ENCODE data around the gene CALCOCO1.
"Not testable (repeated sequence)": the region's sequence is repeated elsewhere in the genome, so short reads cannot be mapped to it uniquely, and the experiment has no call there.

The CALCOCO1 gene

DNA sequence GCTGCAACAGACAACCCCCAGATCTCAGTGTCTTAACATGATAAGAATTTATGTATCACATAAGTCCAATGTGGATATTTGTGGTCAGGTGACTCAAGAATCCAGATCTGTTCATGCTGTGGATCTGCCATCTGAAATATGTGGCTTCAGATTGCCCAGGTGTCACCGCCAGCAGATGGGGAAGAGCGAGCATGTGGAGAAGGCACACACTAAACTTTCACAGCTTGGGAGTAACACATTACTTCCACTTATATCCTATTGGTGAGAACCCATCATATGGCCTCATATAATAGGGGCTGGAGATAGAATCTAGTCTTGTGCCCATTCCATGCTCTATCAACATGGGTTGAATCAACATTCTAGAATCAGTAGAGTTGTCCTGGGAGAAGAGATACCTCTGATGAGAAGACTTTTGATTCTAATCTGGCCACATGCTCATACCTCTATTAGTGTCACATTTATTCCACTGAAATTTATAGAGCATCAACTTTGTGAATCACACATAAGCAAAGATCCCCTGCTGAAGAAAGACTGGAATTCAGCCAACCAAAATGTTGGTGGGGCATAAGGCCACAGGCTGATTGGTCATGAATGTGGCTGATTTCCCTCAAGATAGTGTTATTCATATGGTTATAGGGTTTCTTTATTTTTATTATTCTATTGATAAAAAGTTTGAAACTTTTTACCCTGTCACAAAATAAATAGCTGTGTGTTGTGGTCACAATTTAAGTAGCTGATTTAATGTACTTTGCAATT lies 6.0 kb upstream of the CALCOCO1 start:
- DNase-seq = no peak

DNA sequence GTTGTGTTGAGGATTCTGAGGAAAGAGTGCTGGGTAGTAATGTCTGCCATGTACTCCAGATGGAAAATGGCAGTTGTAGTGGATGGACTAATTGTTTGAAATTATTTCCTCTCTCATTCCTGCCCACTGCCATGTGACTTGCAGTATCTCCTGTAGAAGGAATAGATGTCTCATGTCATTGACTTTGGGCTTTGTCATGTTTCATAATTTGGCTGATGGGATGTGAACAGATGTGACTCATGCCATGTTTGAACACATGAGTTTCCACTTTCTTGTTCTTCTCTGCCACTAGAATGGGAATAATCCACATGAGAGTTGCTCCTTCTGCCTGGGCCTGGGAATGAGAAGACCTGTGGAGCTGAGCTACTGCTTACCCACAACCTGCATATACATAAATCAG lies 2.4 kb upstream of the CALCOCO1 start:
- peak in 2 of 4 experiments; percentile 36 to 53 for DNase-seq

DNA sequence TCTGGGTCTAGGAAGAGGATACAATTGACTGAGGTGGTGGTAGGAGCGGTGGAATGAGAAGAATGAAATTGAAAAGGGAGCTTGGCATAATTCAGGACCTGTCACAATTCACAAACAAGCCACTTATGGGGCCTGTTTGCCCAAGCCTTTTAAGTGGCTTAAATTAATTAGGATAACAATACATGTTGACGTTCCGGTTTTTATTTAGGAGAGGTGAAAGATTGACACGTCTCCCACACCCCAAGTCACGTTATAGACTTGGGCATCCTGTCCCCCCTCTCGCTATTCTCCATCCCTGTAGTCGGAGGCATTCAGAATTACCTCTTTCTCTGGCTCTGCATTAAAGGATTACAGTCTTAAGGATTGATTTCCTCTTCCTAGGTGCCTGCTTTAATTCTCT lies 954 bp upstream of the CALCOCO1 start:
- no peak for DNase-seq

DNA sequence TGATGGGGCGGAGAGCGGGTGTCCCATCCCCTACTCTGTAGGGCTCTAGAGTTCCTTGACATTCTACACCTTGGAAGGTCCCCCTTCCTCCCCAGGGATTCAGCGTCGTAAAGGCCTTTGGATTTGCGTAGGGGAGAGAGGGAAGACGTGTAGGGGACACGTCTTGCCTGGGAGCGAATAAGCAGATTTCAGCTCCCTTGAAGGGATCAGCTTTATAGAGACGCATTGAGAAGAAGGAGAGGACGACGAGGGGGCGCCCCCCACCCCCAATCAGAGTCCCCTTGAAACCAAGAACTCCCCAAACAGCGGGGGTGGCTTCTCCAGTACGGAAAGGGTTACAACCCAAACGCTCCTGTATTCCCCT lies 324 bp downstream of the CALCOCO1 start:
- no peak for DNase-seq

DNA sequence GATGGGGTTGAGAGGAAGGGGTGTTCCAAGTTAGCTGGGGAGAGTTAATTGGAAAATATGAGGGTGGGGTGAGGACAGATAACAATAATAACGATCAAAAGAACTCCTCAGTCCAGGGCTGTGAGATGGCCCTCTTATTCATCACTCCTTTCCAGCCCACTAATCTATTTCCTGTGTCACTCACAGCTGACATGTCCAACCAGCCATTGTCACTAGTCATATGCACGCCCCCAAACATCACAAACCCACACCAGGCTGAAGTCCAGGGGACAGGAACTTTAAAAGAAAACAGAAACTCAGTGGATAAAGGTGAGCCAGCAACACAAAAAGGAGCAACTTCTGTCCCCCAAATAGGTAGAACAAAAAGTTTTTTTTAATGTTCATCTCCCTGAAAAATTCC lies 911 bp downstream of the CALCOCO1 start:
- peak; percentile 33 to 63 (median 60) for DNase-seq

DNA sequence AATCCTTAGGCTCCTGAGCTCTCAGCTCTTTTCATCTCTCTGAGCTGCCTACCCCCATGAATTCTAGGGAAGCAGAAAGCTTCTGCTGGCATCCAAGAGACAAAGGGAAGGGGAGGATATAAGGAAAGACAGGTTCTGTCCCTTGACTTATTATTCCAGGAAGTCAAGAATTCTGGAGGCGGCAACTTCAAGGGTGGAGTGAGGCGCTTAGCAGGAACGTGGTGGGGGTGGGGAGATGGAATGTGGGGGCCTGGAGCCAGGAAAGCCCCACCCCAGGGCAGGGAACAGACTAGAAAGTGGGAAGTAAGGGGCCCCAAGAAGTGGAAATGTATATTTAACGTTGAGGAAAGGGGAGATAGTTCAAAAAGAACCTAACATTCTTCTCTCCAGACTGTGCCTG lies 1.4 kb downstream of the CALCOCO1 start:
- DNase-seq = peak in 1 of 4 experiments; percentile 24

DNA sequence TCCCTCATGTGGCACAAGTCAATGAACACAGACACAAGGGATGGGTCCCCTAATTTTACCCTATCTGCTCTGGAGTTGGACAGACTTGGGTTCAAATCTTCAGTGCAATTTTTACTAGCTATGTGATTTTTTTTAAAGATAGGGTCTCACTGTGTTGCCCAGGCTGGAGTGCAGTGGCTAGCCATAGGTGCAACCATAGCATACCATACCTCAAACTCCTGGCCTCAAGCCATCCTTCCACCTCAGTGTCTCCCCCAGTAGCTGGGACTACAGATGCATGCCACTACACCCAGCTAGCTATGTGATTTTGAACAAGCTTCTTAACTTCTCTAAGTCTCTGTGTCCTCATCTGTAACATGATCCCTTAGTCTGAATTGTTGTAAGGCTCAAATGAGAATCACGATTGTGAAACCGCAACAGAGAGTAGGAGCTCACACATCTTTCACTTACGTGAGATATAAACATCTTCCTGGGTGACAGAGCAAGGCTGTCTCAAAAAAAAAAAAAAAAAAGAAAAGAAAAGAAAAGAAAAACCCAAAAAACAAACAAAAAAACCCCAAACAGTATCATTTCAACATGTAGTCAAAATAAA lies 4.7 kb downstream of the CALCOCO1 start:
- no peak for DNase-seq

DNA sequence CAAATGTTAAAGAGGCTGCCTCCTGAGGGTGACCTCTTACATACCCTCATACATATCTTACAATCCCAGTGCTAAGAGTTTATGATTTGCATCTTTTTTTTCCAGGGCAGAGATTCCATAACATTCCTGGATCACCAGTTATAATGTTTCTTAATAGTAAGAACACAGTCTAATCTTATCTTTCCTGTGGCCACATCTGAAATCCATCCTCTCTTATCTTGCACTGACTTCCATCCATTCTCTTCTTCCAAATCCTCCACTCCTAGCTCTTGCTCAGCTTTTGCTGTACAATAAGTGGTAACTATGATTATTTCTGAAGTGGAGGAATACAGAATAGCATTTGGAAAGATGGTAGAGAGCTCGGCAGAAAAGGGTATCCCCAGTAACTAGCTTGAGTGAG lies 6.3 kb downstream of the CALCOCO1 start:
- no peak for DNase-seq

DNA sequence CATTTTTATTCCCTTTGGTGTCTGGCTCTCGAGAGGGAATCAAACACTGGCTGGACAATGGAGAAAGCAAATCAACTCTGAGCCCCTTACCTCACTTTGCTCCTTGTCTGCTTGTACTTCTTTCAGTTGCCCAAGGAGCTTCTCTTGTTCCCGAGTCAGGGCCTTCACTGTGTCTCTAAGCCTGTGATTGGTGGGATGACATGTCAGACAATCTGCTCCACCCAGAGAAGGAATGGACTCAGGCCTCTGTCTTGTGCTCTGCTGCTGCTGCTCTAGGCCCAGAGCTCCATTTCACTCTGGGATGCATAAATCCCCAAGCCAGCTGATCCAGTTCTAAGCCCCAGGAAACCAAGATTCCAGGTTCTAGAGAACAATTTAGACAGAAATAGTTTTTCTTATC lies 7.6 kb downstream of the CALCOCO1 start:
- DNase-seq = no peak

DNA sequence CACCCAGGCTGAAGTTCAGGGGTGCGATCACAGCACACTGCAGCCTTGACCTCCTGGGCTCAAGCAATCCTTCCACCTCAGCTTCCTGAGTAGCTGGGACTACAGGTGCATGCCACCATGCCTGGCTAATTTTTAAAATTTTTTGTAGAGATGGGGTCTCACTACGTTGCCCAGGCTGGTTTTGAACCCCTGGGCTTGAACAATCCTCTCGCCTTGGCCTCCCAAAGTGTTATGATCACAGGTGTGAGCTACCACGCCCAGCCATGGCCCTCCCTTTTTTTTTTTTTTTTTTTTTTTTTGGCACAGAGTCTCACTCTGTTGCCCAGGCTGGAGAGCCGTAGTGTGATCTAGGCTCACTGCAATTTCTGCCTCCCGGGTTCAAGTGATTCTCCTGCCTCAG lies 8.7 kb downstream of the CALCOCO1 start:
- not testable (repeated sequence) for DNase-seq

DNA sequence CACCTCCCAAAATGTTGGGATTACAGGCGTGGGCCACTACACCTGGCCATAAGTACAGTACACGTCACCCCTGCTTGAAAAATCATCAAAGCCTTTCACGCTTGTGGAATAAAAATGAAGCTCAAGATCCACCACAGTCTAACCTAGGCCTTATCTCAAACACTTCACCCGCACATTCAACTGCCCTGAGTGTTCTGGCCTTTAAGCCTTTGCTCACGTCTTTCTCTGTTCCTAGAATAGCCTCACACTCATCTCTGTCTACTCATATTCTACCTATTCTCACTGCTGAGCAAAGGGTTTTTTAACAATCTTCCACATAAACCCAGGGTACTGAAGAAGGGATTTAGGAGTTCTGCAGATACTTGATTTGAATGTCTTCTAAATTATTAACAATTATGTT lies 9.9 kb downstream of the CALCOCO1 start:
- DNase-seq = no peak

DNA sequence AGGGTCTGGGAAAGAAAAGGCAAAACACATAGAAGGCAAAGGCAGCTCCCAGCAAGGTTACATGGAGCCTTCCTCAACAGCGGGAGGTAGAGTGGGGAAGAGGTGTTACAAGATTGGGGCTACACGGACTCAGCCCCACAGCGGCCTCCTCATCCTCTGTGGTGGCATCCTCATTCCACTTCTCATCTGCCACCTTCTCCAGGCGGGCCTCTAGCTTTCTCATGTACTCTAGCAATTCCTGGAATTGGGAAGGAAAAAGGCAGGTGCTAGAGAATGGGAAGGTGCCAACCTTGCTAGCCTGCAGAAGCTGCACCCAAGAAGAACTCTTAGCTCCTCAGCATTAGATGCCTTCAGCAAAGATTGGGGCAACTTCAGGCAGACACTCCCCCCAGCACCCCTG lies 13.2 kb downstream of the CALCOCO1 start:
- DNase-seq = no peak

DNA sequence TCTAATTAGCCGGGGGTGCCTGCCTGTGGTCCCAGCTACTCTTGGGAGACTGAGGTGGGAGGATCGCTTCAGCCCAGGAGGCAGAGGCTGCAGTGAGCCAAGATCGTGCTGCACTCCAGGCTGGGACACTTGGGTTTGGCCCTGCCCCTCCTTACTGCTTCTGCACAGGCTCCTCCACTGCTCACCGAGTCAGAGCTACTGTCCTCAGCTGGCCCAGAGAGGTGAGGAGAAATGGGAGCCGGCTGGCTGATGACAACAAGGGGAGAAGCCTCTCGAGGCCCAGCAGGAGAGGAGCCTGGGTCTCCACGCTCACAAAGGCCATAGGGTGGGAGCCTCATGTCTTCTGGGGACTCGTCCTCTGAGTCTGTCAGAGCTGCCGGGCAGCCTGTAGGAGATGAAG lies 13.7 kb downstream of the CALCOCO1 start:
- no peak for DNase-seq

DNA sequence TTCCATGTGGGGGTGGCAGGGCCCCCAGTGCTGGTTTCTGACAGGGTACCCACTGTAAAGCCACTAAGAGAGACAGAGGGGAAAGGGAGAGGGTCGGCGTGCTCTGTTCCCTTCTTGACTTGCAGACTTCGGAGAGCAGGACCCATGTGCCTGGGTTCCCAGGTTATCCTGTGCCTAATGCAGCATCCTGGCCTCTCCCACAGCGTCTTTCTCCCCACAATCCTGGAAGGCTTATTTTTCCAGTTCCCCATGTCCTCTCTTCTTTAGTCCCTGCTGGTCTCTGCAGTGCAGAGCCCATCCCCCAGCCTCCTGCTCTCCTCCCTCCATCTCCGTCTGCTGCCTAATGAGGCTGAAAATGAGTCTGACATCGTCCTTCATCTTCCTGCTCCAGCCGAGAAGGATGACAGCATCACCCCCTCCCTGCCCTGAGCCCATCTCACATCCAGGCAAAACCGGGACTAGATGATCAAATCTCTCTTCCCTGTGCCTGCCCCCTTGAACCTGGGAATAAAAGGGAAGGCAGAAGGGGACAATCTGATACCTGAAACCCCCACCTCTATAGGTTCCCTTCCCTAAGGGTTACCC lies 15.1 kb downstream of the CALCOCO1 start:
- no peak for DNase-seq

DNA sequence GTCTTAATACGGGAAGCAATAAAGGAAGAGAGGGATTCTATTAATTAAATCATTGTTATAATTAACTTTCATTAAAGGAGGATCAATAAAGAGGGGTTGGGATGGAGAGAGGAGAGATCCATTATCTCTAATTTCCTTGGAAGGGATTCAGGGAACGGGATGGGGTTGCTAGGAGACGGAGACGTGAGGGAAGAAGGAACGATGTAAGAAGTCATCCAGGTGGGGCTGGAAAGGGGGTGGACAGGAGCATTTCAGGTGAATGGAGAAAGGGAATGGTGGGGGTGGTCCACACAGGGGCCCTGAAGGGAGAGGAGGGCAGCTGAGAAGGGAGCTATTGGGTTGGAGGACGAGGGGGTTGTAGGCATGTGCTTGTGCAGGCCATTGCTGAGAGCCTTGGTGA lies 17.2 kb downstream of the CALCOCO1 start:
- no peak for DNase-seq

DNA sequence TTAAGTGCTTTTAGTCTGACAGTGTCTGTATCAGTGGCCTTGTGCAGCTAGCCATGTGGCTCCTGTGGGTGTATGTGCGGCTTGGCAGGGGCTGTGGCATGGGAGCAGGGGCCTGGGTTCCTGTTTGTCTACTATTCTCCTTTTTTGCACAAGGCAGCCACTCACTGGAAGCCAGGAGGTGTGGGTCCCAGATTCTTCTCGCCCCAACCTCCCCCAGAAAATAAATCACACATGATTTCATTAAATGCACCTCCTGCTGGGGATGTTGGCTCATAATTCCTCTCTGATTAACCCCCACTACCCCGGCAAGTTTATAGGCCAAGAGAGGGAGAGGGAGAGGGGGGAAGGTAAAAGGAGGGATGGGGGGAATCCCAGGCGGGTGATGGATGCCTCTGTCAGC lies 17.6 kb downstream of the CALCOCO1 start:
- peak in 1 of 4 experiments; percentile 30 for DNase-seq

DNA sequence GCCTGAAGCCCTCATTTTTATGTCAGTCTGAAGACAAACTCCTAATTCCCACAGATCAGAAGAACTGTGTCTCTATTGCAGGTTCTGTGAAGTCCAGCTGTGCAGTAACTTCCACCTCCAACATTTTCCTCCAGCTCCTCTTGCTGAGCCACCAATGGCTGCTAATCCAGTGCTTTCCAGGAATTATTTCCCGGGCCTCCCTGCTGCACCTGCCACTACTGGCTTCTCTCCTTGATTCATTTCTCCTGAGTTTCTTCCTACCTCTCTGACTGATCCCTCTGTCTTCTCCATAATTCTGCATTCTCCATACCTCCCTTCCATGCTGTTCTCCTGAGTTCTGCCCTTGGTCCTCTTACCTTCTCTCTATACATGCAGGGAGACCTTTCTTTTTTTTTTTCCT lies 21.2 kb downstream of the CALCOCO1 start:
- no peak for DNase-seq

DNA sequence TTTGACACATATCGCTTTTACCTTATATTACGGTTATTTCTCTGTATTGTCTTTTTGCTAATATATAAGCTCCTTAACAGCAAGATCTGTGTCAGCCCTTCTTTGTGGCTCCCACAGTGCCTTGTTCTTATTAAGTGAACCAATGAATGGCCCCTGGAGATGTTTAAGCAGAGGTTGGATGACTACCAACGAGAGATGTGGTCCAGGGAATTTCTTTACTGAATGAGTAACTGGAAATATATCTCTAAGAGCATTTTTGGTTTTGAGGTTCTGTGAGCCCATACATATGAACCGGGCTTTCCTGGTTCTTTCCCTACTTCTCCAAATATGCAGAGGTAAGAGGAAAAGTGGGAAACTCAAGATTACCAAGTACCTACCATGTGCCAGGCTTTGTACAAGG lies 23.5 kb downstream of the CALCOCO1 start:
- no peak for DNase-seq

DNA sequence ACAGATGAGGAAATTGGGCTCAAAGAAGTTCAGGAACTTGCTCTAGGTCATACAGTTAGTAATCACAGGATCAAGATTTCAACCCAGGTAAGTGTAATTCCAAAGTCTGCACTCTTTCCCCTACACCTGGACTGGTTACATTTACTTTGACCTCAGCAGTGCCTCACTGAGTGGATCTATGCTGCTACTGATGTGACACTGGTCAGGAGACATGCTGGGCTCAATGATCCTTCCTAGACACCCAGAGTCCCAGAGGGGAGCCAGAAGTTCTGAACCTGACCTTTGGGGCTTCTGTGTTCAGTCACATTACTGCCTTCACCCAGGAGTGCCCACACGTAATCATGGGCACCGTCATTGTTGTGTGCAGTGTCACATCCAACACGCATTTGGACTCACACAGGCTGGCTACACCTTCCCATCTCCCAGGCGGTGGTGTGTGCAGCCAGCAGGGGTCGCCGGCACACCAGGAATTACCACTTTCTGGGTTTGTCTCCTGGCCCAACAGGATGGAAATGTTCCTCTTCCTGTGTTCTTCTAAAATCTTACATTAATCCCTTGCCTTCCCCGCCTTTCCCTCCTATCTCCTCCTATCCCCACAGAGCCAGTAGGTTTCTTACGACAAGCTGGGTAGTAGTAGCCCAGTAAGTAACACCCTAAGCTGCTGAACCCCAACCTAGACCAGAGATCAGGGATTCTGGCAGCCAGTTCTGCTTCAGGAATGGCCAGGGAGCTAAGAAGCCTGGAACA lies 25.6 kb downstream of the CALCOCO1 start:
- DNase-seq = peak; percentile 76 to 87 (median 81)

DNA sequence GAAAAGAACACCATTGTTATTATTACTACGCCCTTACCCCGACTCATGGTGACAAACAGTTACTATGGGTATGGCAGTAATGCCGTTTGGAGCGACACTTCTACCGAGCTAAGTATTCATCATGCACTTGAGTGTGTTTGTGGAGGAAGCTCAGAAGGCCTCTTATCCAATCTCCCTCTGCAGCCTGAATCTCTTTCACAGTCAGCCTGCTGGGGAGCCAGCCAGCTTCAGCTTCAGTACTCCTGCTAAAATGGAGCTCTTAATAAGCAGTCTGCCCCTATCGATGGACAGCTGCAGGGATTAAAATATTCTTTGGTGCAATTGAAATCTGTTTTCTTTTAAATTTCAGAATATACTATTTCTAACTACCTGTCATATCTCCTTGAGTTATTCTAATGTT lies 26.7 kb downstream of the CALCOCO1 start:
- no peak for DNase-seq

DNA sequence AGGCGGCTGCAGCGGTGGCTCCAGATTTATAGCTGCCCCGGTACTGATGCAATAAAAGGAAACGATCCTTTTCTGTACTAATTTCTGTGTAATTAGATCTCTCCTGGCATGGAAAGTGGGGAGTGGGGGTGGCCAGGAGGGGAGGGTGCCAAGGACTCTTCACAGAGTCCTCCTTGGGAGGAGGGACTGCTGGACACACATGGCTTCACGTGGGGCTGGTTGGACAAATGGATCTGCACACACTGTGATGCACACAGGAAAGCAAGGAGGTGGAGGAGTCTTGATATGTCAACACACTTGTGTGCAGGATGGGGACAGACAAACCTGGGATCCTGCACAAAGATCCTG lies 27.6 kb downstream of the CALCOCO1 start:
- no peak for DNase-seq

DNA sequence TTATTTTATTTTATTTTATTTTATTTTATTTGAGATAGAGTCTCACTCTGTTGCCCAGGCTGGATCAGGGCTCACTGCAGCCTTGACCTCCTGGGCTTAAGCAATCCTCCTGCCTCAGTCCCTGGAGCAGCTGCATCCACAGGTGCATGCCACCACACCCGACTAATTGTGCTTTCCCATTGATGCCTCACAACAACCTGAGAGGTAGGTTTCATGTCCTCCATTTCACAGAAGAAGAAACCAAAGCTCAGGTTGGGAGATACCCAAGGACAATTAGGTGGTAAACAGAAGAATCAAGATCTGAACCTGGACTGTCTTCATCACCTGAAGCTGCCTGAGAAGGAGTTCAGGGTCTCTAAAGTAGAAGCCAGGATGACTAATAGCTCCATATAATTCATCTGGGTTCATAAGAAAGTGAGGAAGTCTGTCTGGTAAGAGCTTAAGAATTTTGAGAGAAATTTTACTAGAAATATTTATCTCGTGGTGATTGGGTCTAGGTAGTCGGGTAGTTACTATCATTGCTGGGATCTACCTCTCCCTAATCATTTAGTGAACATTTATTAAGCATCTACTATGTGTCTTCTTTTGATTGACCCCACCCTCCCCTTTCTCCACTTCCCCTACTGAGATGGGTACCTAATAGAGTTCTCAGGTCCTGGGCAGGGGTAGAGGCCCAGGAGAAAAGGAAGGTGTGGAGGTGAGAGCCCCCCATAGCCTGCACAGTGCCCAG lies 28.1 kb downstream of the CALCOCO1 start:
- DNase-seq = no peak
